Activated CD4-positive, alpha-beta T cell treated with anti-CD3 and anti-CD28 coated beads, Interleukin-2, amount 10 ng/mL, durations not matched to agents 24 days and 14 days (primary cell): ENCODE results near the gene HDAC7. TPM values are rescaled to one million over a fixed set of nuclear protein-coding genes. Genes with fewer than 3 reads are reported as not detected.

ENCODE experiments used
- DNase-seq: peaks from one replicate; pipeline ENCODE4 v3.0.0; 2022
- H3K27ac Mint-ChIP-seq: one replicate; pipeline ENCODE4 v1.8.0; 2022; ENCODE audit warnings: mild to moderate bottlenecking, mixed read lengths
- H3K27me3 Mint-ChIP-seq: one replicate; pipeline ENCODE4 v1.8.0; 2022; ENCODE audit warnings: mixed read lengths
- H3K36me3 Mint-ChIP-seq: one replicate; pipeline ENCODE4 v1.8.0; 2022; ENCODE audit warnings: low read depth, mild to moderate bottlenecking, mixed read lengths
- H3K4me1 Mint-ChIP-seq: one replicate; pipeline ENCODE4 v1.8.0; 2021; ENCODE audit warnings: mixed read lengths
- H3K4me3 Mint-ChIP-seq: one replicate; pipeline ENCODE4 v1.8.0; 2022; ENCODE audit warnings: mild to moderate bottlenecking, moderate library complexity, mixed read lengths
- H3K9me3 Mint-ChIP-seq: one replicate; pipeline ENCODE4 v1.8.0; 2021; ENCODE audit warnings: mixed read lengths
- intact Hi-C: fragments of 100-400 bp; cut with micrococcal nuclease; formaldehyde crosslinking; loops from one replicate; pipeline ENCODE4 v1.15.1; 2023
- total RNA-seq: library from RNA; stranded (reverse); gene quantifications from 2 replicates; pipeline ENCODE4 v1.2.3, GENCODE V29; 2022

The HDAC7 gene
- total RNA-seq, 1 donor from 2014 or later = 419 TPM

DNA sequence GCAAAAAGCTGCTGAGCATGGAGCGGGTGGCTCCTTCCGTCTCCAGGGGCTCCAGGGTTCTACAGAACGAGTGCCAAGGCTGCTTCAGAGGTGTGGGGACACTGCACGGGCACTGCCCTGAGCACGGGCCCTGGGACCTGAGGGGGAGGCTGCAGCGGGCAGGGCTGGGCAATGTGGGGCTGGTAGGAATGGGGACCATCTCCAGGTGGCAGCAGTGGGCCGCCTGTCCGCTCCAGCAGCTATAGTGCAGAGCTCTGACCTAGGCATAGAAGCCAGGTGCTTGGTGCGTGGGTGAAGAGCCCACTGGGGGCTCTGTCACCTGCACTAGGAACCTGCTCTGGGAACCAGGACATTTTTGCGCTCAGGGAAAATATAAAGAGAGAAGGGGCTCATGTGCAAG is 22.3 kb downstream of the HDAC7 start:
- Mint-ChIP-seq H3K36me3 (peaks cover 71% of the 10 kb centered on the region), H3K4me1 (peaks cover 22% of the 10 kb centered on the region), H3K4me3 (no peak overlapping the region), H3K27ac (peak overlapping the region; percentile 81), H3K27me3 (no peaks in the 10 kb centered on the region), H3K9me3 (no peaks in the 10 kb centered on the region)
- peak; percentile 74 for DNase-seq
- intact Hi-C loops = loop anchor here (1.0 kb wide), 1 partner anchor 41 kb away; no protein-coding TSS in a partner anchor

DNA sequence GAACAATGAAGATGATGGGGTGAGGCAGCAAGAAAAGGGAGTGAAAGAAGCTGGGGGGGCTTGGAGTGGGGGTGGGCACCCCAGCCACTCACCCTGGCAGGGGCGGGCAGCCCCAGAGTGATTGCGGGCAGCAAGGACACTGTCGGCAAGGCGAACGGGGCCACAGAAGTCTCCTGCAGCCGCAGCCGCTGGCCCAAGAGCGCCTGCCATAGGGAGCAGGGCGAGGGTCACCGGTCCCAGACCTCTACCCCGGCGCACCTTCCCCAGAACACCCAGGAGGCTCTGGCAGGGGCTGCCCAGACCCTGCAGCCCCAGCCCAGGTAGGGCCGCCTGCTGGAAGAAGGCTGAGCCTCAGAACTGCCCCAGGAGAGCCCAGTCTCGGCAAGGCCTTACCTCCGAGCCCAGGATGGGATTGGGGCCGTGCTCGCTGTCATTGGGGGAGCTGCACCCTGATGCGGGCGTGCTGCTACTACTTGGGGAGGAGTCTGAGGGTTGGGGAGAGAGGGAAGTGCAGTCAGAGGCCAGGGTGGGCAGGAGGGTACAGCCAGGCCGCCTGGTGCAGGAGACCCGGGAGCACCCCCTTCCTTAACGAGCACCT is 23.8 kb downstream of the HDAC7 start:
- no peaks in the 10 kb centered on the region for H3K9me3 Mint-ChIP-seq
- peaks cover 10% of the 10 kb centered on the region for H3K4me1 Mint-ChIP-seq
- peaks cover 73% of the 10 kb centered on the region for H3K36me3 Mint-ChIP-seq
- intact Hi-C loops = no loop called here
- H3K4me3 Mint-ChIP-seq = no peak overlapping the region
- H3K27ac Mint-ChIP-seq = no peak overlapping the region
- no peaks in the 10 kb centered on the region for H3K27me3 Mint-ChIP-seq
- DNase-seq = no peak

DNA sequence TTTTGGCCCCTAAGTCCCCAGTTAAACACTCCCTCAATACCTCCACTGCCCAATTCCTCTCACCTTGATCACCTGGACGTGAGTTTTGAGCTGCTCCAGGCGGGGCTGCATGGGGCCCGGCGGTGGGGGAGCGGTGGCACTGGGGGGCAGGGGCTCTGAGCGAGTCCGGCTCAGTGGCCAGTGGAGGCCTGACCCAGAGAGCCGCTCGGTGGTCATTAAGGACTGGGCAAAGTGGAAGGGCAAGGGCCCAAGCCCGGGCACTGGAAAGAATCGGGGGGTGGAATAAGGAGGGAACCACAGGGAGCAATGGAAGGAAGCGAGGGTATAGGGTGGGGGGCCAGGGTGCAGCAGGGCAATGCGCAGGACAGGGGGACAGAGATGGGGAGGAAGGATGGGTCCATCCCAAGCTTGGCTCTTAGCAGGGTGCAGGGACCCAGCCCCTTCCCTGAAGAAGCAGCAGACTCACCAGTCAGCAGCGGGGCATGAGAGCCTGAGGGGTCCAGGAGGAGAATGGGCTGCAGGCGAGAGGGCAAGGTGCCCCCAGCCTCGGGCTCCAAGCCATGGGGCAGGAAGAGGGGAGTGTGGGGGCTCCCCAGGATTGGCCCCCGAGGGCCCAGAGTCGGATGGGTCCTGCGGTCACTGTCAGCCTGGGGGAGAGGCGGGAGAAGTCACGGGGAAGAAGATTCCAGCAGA is 24.4 kb downstream of the HDAC7 start:
- Mint-ChIP-seq H3K27me3 (no peaks in the 10 kb centered on the region), H3K36me3 (peaks cover 75% of the 10 kb centered on the region), H3K4me3 (no peak overlapping the region), H3K9me3 (no peaks in the 10 kb centered on the region), H3K4me1 (peaks cover 8% of the 10 kb centered on the region), H3K27ac (peak overlapping the region; percentile 48)
- no peak for DNase-seq
- intact Hi-C loops = no loop called here

DNA sequence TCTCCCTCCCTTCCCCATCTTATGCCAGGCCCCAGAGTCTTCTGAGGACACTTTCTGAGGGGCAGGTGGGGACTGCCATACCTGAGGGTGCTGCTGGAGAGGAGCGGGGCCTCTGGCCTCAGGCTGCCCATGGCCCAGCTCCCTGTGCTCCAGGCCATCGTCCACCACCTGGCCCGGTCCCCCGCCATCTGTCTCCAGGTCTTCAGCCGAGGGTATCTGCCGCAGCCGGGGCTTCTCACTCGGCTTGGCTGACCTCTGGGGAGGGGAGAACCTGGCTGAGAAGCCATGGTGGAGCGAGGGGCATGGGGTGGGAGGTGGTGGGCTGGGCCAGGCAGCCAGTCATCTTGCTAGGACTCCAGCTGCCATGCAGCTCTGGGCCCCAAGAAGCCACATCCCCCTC is 25.0 kb downstream of the HDAC7 start:
- Mint-ChIP-seq H3K9me3 (no peaks in the 10 kb centered on the region), H3K36me3 (peaks cover 73% of the 10 kb centered on the region), H3K27ac (no peak overlapping the region), H3K27me3 (no peaks in the 10 kb centered on the region), H3K4me3 (no peak overlapping the region), H3K4me1 (peaks cover 8% of the 10 kb centered on the region)
- DNase-seq = no peak
- intact Hi-C loops = no loop called here

DNA sequence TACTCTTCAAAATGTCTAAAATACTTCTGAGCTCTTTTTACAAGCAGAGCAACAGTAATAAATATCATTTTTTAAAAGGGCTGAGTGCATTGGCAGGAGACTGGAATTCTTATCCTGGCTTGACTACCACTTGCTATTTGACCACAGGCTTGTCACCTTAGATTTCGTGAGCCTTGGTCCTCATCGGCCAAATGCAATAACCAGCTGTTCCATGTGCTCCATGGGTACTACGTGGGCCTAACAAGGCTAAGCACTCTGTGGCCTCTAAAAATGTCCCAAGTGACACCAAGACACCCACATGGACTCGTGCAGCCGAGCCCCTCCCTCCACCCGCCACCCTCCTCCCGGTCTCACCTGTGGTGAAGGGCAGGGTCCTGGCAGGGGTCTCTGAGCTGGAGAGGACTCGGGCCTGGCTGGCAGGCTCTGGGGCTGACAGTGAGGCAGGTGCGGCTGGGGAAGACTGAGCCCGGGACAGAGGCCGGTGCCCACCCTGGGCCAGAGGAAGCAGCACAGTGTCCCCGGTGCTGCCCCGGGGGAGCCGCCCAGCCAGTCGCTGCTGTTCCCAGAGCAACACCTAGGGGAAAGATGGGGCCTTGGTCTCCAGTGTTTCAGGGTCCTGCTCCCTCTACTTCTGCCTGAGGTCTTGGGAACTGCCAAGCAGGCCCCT is 26.6 kb downstream of the HDAC7 start:
- no peak overlapping the region for H3K27ac Mint-ChIP-seq
- H3K4me1 Mint-ChIP-seq = peaks cover 4% of the 10 kb centered on the region
- no peak for DNase-seq
- intact Hi-C loops = no loop called here
- H3K36me3 Mint-ChIP-seq = peaks cover 79% of the 10 kb centered on the region
- no peaks in the 10 kb centered on the region for H3K27me3 Mint-ChIP-seq
- H3K4me3 Mint-ChIP-seq = no peak overlapping the region
- H3K9me3 Mint-ChIP-seq = no peaks in the 10 kb centered on the region

DNA sequence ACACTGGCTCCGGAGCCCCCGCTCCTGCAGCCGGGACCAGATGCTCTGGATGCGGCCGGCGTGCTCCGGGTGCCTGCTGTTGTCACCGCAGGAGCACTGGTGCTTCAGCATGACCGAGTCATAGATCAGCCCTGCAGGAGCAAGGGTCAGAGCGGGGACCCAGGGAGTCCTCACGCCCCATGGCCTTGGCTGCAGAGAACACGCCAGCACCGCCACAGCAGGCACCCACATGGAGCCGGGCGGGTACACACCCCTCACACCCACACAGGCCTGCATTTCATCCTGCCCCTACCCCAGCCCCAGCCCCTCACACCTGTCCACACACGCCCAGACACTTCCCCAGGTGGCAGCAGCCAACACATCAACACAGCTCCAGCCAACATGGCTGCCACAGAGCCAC is 27.8 kb downstream of the HDAC7 start:
- peaks cover 2% of the 10 kb centered on the region for H3K4me1 Mint-ChIP-seq
- peaks cover 82% of the 10 kb centered on the region for H3K36me3 Mint-ChIP-seq
- H3K4me3 Mint-ChIP-seq = no peak overlapping the region
- intact Hi-C loops = no loop called here
- no peaks in the 10 kb centered on the region for H3K27me3 Mint-ChIP-seq
- DNase-seq = no peak
- peak overlapping the region; percentile 71 for H3K27ac Mint-ChIP-seq
- no peaks in the 10 kb centered on the region for H3K9me3 Mint-ChIP-seq

DNA sequence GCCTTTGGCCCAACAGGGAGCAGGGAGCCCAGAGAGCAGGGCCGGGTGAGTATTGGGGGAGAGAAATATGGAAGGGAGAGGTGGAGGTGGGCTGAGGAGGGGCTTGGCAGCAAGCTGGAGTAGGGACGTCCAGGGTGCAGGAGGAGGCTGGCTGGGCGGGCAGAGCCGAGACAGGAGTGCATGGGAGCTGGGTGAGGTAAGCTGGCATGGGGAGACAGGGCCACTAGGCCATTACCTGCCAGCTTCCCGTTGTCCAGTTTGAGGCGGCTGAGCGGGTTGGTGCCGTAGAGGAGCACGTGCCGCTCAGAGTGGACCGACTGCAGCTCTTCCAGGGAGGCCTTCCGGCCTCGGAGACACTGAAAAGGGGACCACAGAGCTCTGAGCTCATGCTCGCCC is 28.4 kb downstream of the HDAC7 start:
- intact Hi-C loops = no loop called here
- Mint-ChIP-seq H3K27ac (no peak overlapping the region), H3K27me3 (no peaks in the 10 kb centered on the region), H3K9me3 (no peaks in the 10 kb centered on the region), H3K36me3 (peaks cover 84% of the 10 kb centered on the region), H3K4me1 (peaks cover 5% of the 10 kb centered on the region), H3K4me3 (no peak overlapping the region)
- no peak for DNase-seq

DNA sequence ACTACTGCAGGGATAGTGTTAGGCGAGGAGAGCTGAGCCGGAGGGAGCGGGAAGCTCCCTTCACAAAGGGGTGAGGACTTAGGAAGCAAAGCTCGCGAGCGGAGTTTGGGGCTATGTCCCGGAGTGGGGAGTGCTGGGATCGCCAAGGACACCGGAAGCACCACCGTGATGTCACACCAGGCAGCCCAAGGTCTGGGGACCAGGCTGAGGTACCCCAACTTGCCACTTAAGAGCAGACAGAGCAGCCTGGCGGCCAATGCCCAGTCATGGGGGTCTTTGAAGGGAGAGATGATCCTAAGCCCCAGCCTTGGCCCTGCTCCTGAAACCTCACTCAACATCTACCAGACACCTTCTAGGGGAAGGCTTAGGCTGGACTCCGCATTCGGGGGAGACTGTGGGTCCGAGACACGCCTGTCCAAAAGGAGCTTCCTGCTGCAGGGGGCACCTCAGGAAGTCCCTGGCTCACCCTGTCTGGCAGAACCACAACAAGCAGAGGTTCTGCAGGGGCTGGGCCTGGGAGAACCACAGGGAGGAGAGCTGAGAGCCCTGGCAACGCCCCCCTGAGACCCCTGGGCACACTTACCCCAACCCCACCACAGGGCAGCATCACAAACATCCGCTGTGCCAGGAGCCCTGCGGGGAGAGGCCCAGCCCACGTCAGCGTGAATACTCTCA is 28.9 kb downstream of the HDAC7 start:
- Mint-ChIP-seq H3K4me1 (peaks cover 10% of the 10 kb centered on the region), H3K4me3 (no peak overlapping the region), H3K27me3 (no peaks in the 10 kb centered on the region), H3K27ac (peak overlapping the region; percentile 34), H3K36me3 (peaks cover 87% of the 10 kb centered on the region), H3K9me3 (no peaks in the 10 kb centered on the region)
- intact Hi-C loops = no loop called here
- no peak for DNase-seq

DNA sequence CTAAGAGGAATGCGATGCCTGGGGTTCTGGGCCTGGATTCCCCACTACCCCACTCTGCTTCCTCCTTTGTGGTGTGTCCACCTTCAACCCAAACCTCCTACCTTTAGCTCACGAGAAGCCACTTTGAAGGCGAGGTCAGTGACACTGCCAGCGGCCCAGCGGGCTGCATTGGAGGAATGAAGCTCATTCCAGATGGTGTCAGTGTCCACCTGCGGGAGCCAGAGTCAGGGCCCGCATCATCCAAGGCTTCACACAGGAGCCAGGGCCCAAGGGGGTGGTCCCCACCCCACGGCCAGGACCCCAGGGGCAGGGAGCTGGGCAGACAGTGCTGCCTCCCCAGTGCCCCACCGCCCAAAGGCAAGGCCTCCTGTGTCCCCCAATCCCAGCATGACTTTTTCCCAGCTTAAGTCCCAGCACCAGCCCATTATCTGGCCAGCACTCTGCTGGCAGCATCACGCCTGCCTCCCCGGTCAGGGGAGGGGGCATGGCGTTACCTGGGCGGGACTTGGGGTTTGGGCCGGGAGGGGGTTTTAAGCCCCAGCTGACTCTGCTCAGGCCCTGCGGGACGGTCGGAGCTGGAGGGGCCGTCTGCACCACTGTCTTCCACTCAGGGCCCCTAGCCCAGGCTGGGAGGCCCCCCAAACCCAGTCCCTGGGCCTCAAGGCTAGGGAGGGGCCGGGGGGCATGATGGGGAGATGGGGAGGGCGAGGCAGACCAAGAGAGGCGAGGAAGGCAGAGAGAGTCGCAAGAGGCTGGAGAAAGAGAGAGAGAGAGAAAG is 29.8 kb downstream of the HDAC7 start:
- intact Hi-C loops = loop anchor here (2.0 kb wide), 1 partner anchor 13 kb away; no protein-coding TSS in a partner anchor
- H3K4me3 Mint-ChIP-seq = no peak overlapping the region
- no peak for DNase-seq
- no peaks in the 10 kb centered on the region for H3K27me3 Mint-ChIP-seq
- no peak overlapping the region for H3K27ac Mint-ChIP-seq
- H3K36me3 Mint-ChIP-seq = peaks cover 88% of the 10 kb centered on the region
- no peaks in the 10 kb centered on the region for H3K9me3 Mint-ChIP-seq
- H3K4me1 Mint-ChIP-seq = peaks cover 11% of the 10 kb centered on the region

DNA sequence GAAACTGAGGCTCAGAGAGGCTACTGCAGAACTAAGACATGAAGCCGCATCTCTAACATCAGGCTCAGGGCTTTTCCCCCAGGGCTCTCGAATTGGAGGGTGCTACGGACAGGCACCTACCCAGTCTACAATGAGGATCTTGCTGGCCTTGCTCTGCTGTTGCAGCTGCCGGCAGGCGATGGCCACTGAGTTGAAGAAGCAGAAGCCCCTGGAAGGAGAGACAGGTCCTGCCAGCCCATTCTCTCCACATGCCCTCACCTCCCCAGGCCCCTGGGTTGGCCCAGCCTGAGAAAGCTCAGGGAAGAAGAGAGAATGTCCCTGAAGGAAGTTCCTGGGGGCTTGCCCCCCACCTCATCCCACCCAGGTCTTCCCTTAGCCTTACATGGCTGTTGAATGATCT is 30.6 kb downstream of the HDAC7 start:
- no peak overlapping the region for H3K4me3 Mint-ChIP-seq

DNA sequence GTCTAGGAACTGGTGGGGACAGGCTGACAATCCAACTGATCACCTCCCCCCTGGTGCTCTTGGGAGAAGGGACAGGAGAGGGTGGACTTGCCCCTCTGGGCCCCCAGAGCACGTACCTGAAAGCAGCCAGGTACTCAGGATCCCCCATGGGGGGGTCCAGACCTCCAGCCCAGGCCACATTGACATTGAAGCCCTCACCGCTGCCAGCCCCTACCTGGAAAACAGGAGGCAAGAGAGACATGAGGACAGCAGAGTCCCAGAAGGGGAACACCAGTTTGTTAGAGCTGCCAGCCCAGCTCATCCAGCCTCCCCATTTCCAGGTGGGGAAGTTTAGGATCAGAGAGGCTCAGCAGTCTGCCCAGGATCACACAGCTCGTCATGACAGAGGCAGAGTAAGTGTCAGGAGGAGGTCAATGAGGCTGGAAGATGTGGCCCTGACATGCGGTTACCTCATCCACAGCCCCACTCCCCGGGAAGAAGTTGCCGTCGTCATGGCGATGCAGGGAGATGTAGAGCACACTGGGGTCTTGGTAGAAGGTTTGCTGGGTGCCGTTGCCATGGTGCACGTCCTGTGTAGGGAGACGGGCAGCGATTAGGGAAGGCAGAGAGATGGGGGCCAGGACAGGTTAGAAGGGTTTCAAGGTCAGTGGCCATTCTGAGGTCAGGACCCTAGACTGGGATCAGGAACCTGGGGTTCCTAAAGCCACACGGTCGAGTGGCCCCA is 31.9 kb downstream of the HDAC7 start:
- no peaks in the 10 kb centered on the region for H3K9me3 Mint-ChIP-seq
- intact Hi-C loops = loop anchor here (2.0 kb wide), 1 partner anchor 15 kb away; no protein-coding TSS in a partner anchor
- H3K36me3 Mint-ChIP-seq = peaks cover 87% of the 10 kb centered on the region
- H3K27me3 Mint-ChIP-seq = no peaks in the 10 kb centered on the region
- no peak overlapping the region for H3K4me3 Mint-ChIP-seq
- peaks cover 12% of the 10 kb centered on the region for H3K4me1 Mint-ChIP-seq
- no peak for DNase-seq
- peak overlapping the region; percentile 65 for H3K27ac Mint-ChIP-seq

More for the DNA sequence above, 30.6 kb downstream of the HDAC7 start:
- no peak overlapping the region for H3K27ac Mint-ChIP-seq
- no peaks in the 10 kb centered on the region for H3K9me3 Mint-ChIP-seq
- peaks cover 11% of the 10 kb centered on the region for H3K4me1 Mint-ChIP-seq
- H3K36me3 Mint-ChIP-seq = peaks cover 90% of the 10 kb centered on the region
- H3K27me3 Mint-ChIP-seq = no peaks in the 10 kb centered on the region
- intact Hi-C loops = loop anchor here (2.0 kb wide), 1 partner anchor 14 kb away; no protein-coding TSS in a partner anchor
- no peak for DNase-seq

DNA sequence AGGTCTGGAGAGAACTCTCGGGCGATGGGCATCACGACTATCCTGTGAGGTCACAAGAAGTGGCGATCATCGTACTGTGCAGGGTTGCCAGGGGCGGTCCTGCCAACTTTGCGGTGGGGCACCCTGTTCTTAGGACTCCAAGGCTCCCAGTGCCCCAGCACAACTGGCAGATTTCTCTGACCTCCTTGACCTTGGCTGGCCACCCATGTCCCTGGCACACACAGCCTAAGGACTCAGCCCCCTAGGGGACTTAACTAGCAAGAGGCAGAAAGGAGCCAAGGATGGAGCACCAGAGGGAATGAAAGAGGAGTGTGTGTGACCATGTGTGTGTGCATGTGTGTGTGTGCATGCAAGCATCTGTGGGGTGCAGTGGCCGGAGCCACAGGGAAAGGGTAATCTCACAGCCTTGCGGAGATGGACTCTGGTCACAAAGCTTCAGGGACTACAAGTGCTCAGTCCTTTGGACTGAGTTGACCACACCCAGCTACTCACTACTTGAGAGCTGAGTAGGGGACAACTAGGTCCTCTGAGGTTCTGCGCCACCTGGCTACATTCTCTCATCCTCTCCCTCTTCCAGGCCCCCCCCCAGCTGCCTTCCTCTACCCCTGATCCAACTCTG is 32.9 kb downstream of the HDAC7 start:
- no peaks in the 10 kb centered on the region for H3K27me3 Mint-ChIP-seq
- peak overlapping the region; percentile 71 for H3K27ac Mint-ChIP-seq
- H3K9me3 Mint-ChIP-seq = no peaks in the 10 kb centered on the region
- no peak overlapping the region for H3K4me3 Mint-ChIP-seq
- no peak for DNase-seq
- intact Hi-C loops = no loop called here
- H3K4me1 Mint-ChIP-seq = peaks cover 16% of the 10 kb centered on the region
- peaks cover 82% of the 10 kb centered on the region for H3K36me3 Mint-ChIP-seq
